Spleen (tissue), 11 donors: Measurements from ENCODE around the gene CACNA2D4. TPM values are rescaled to one million over a fixed set of nuclear protein-coding genes. Genes with fewer than 3 reads are reported as not detected.

ENCODE experiments used
- DNase-seq: peaks from one replicate; pipeline ENCODE4 v3.0.0-alpha.2; 2020
- H3K27ac ChIP-seq, 8 donors: fragments of 200-600 bp; sonication (generic) in 7 of 8; 1 replicate in 4 of 8; 2 replicates in 4 of 8; pipeline versions ENCODE4 v1.5.0 to v1.8.0; 2016 to 2021; ENCODE audit warnings: inconsistent platforms in 4 of 8, mild to moderate bottlenecking in 4 of 8, moderate library complexity in 1 of 8
- H3K27me3 ChIP-seq, 7 donors: fragments of 200-600 bp; sonication (generic) in 6 of 7; replicated peaks in 1 of 7; 1 replicate in 4 of 7; 2 replicates in 3 of 7; pipeline versions ENCODE4 v1.5.0 to v1.8.0; 2016 to 2021; ENCODE audit warnings: inconsistent platforms in 3 of 7, mild to moderate bottlenecking in 1 of 7
- H3K36me3 ChIP-seq, 6 donors: fragments of 200-600 bp; sonication (generic) in 5 of 6; 1 replicate in 4 of 6; 2 replicates in 2 of 6; pipeline versions ENCODE4 v1.5.0 to v1.8.0; 2016 to 2021; ENCODE audit warnings: inconsistent platforms in 2 of 6
- H3K4me1 ChIP-seq, 6 donors: fragments of 200-600 bp; sonication (generic) in 5 of 6; 1 replicate in 3 of 6; 2 replicates in 3 of 6; pipeline versions ENCODE4 v1.5.0 to v1.8.0; 2016 to 2021; ENCODE audit warnings: inconsistent platforms in 3 of 6
- H3K4me3 ChIP-seq, 8 donors: fragments of 200-600 bp; sonication (generic) in 7 of 8; 1 replicate in 4 of 8; 2 replicates in 4 of 8; pipeline versions ENCODE4 v1.5.0 to v1.8.0; 2016 to 2021; ENCODE audit warnings: inconsistent platforms in 4 of 8, mild to moderate bottlenecking in 4 of 8, moderate library complexity in 2 of 8
- H3K9me3 ChIP-seq, 8 donors: fragments of 200-600 bp; sonication (generic) in 7 of 8; 1 replicate in 4 of 8; 2 replicates in 4 of 8; pipeline versions ENCODE4 v1.5.0 to v1.8.0; 2016 to 2021; ENCODE audit warnings: inconsistent platforms in 4 of 8
- POLR2A ChIP-seq, 3 donors: fragments of 450-650 bp; IDR thresholded peaks; one replicate each; pipeline ENCODE4 v1.5.1; 2017; ENCODE audit warnings: antibody characterized with exemption in 3 of 3, mild to moderate bottlenecking in 1 of 3
- POLR2AphosphoS5 ChIP-seq, 3 donors: sonication (generic); formaldehyde crosslinking; IDR thresholded peaks; one replicate each; pipeline ENCODE4 v1.5.1; 2017; ENCODE audit warnings: antibody characterized with exemption in 3 of 3
- WGBS, 5 donors: extraction: QIAGEN DNeasy Blood & Tissue Kit in 3 of 5; methylation state at CpG; one replicate each; pipeline versions ENCODE4 v1.1.5 to v1.1.7; 2013 to 2018; 5-methylcytosine and 5-hydroxymethylcytosine counted together
- intact Hi-C: fragments of 100-400 bp; cut with DNase I; formaldehyde crosslinking; loops from one replicate; pipeline ENCODE4 v1.15.0; 2023; ENCODE audit warnings: low total_unique reads
- polyA plus RNA-seq, 3 donors: library from polyadenylated mRNA; stranded (reverse); fragments of 200-250 nt; gene quantifications; one replicate each; pipeline ENCODE4 v1.2.1, GENCODE V29; 2013
- total RNA-seq, 7 donors: library from RNA; depleted of rRNA in 3 of 7; stranded (reverse); fragments of >200 nt in 3 of 7; fragmentation: NEBNext Ultra II Directional in 4 of 7; extraction: Animal tissue kit (Norgen Biotek cat#: 25700) in 4 of 7; gene quantifications; one replicate each; pipeline versions ENCODE4 v1.1.0 to v1.2.1, GENCODE V29; 2016 to 2021
- TF ChIP-seq, protein P1 (sequence below), 11 experiments: fragments of 200-600 bp in 7 of 11; fragments of 450-650 bp in 4 of 11; sonication (generic) in 4 of 11; IDR thresholded peaks in 8 of 11; conservative IDR thresholded peaks in 3 of 11; 1 replicate in 7 of 11; 2 replicates in 4 of 11; pipeline versions ENCODE4 v1.4.0 to v1.8.0; 2016 to 2021; ENCODE audit warnings: antibody characterized with exemption in 11 of 11, inconsistent platforms in 4 of 11, mild to moderate bottlenecking in 1 of 11
- donor health status: healthy with polysubstance abuse.
- donor health status: DM: no; HTN: no; CAD: no; lungs with moderate emphysema.
- donor health status: DM: no; HTN: no; CAD: no.
- donor health status: Bipolar disorder and iron deficiency.
- donor health status: healthy.
- donor health status: DM: no; HTN: no; CAD: no.
- donor health status: DM: yes; HTN: yes; CAD: no.

The CACNA2D4 gene
- total and polyA plus RNA-seq, 10 donors = 3.3 to 11.8 (median 7.0) TPM

DNA sequence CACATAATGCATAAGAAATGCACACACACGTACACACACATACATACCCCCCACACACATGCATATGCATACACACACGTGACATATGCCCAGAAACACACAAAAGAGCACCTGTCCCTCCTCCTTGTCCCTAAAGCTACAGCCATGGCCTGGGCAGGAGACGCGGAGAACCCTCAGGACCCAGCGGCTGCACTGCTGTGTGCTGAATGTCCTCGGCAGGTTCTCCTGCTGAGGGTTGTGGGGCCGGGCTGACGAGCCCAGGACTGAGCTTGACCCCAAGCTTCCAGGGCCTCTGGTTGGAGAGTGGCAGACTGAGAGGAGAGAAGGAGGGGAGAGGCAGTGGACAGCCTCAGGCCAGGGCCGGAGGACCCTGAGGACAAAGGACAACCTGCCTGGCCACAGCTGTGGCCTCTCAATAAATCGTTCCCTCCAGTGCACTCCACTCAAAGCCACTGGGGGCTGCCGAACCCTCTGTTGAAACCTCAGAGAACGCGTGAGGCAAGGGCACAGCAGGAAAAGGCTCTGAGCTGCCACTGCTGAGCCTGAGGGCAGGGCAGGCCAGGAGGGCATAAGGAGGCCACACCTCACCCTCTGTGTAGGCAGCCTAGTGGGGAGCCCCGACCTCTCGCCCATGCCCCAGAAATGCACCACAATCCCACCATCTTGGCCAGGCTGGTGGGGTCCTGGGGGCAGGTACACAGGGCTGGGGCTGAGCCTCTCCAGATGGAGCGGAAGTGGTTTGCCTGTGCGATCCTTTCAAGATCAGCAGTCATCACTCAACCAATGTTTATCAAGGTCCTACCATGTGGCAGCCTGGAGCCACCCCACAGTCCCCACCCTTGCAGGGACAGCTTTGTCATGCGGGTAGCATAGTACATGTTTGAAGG is 3.1 kb downstream of the CACNA2D4 start:
- Histone ChIP-seq H3K4me1 (peaks cover 0 to 46% (median 15%) of the 10 kb centered on the region in 6 donors), H3K27me3 (peaks cover 0 to 4% (median 0%) of the 10 kb centered on the region in 7 donors), H3K4me3 (no peak overlapping the region), H3K9me3 (no peaks in the 10 kb centered on the region), H3K36me3 (no peaks in the 10 kb centered on the region), H3K27ac (peak overlapping the region in 2 of 8 donors; percentile 12 to 13)
- WGBS, 5 donors = 63 to 88% (median 74%) methylated on average over 8 to 18 of the region's 18 CpGs
- TF ChIP-seq POLR2A (IDR thresholded peaks at IDR 0.05) = no peak
- intact Hi-C loops = no loop called here
- peak; percentile 71 for DNase-seq

DNA sequence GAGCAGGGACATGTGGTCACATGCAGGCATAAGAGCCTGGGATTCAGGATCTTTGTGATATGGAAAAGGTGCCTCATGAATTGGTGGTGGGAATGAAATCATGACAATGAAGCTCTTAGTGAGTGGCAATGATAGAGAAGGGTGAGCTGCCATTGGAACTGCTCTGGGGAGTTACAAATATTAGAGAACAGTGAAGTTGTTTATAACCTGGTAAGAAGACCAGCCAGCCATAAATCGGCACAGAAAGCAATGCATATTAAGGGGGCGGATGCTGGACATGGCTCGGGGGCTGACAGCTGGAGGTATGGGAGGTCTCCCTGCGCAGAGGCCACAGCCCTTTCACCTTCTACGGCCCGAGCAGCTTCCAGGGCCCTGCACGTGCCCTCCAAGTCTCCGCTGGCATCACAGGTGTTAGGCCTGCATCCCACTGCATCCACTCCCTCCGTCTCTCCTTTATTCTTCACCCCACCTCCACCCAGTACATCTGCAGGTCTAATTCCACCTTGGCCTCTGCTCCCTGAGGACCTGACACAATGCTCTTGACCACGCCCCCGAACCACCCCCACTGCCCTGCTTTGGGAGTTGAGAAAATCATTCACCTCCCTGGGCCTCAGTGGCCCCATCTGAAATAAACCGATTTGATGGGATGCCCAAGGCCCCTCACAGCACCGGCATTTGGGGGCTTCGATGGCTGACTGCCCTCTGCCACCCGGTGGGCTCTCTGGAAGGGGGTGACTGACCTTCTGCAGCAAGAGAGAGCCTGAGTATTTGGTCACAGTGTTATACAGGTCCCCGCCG is 4.1 kb downstream of the CACNA2D4 start:
- WGBS, 5 donors = 85 to 89% (median 88%) methylated on average over 16 to 17 of the region's 17 CpGs
- Histone ChIP-seq H3K4me1 (peaks cover 0 to 37% (median 15%) of the 10 kb centered on the region in 6 donors), H3K9me3 (no peaks in the 10 kb centered on the region), H3K36me3 (no peaks in the 10 kb centered on the region), H3K27me3 (peaks cover 0 to 8% (median 0%) of the 10 kb centered on the region in 7 donors), H3K27ac (no peak overlapping the region), H3K4me3 (no peak overlapping the region)
- peak; percentile 48 for DNase-seq
- TF ChIP-seq POLR2AphosphoS5 (IDR thresholded peaks at IDR 0.05) (no peak), POLR2A (IDR thresholded peaks at IDR 0.05) (no peak)
- TF ChIP-seq, protein P1, sequence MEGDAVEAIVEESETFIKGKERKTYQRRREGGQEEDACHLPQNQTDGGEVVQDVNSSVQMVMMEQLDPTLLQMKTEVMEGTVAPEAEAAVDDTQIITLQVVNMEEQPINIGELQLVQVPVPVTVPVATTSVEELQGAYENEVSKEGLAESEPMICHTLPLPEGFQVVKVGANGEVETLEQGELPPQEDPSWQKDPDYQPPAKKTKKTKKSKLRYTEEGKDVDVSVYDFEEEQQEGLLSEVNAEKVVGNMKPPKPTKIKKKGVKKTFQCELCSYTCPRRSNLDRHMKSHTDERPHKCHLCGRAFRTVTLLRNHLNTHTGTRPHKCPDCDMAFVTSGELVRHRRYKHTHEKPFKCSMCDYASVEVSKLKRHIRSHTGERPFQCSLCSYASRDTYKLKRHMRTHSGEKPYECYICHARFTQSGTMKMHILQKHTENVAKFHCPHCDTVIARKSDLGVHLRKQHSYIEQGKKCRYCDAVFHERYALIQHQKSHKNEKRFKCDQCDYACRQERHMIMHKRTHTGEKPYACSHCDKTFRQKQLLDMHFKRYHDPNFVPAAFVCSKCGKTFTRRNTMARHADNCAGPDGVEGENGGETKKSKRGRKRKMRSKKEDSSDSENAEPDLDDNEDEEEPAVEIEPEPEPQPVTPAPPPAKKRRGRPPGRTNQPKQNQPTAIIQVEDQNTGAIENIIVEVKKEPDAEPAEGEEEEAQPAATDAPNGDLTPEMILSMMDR (IDR thresholded peaks at IDR 0.05 in 8 of 11, conservative IDR thresholded peaks at IDR 0.05 in 3 of 11) = no peak
- intact Hi-C loops = no loop called here

DNA sequence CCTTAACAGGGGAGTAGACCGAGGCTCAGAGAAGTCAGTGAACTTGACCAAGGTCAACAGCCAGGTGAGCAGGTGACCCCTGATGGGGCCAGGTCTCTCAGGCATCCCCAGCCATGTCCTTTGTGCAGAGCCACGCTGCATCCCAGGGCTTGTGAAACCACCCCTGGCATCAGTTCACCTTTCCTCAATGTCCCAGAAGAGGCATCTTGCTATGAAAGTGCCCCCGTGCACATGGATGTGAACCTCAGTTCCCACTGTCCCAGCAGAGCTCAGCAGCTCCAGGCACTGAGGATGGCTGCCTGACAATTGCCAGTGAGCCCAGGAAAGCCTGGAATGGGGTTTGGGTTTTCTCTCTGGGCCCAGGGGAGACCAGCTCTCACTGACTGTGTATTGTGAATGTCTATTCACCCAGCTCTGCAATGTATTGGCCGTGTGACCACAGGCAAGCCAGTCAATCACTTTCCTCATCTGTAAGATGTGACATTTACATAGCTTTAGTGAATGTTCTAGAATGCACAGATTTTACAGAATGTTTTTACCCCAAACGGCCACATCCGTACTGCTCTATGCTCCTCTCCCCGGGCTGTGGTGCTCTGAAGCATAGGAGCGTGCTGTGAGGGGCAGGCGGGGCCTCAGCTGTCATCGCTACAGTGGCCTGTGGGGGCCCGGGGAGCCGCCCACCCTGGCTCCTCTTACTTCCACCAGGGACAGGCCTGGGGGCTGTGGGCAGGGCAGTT is 4.9 kb downstream of the CACNA2D4 start:
- peaks cover 0 to 11% (median 0%) of the 10 kb centered on the region in 7 donors for H3K27me3 ChIP-seq
- H3K9me3 ChIP-seq = no peaks in the 10 kb centered on the region
- intact Hi-C loops = no loop called here
- no peaks in the 10 kb centered on the region for H3K36me3 ChIP-seq
- H3K27ac ChIP-seq = no peak overlapping the region
- H3K4me1 ChIP-seq = peaks cover 0 to 29% (median 11%) of the 10 kb centered on the region in 6 donors
- TF ChIP-seq, protein P1 (IDR thresholded peaks at IDR 0.05 in 8 of 11, conservative IDR thresholded peaks at IDR 0.05 in 3 of 11) = no peak
- TF ChIP-seq POLR2AphosphoS5 (IDR thresholded peaks at IDR 0.05) (no peak), POLR2A (IDR thresholded peaks at IDR 0.05) (no peak)
- peak; percentile 57 for DNase-seq
- 80 to 90% (median 85%) methylated on average over 11 to 12 of the region's 12 CpGs for WGBS, 5 donors
- no peak overlapping the region for H3K4me3 ChIP-seq

DNA sequence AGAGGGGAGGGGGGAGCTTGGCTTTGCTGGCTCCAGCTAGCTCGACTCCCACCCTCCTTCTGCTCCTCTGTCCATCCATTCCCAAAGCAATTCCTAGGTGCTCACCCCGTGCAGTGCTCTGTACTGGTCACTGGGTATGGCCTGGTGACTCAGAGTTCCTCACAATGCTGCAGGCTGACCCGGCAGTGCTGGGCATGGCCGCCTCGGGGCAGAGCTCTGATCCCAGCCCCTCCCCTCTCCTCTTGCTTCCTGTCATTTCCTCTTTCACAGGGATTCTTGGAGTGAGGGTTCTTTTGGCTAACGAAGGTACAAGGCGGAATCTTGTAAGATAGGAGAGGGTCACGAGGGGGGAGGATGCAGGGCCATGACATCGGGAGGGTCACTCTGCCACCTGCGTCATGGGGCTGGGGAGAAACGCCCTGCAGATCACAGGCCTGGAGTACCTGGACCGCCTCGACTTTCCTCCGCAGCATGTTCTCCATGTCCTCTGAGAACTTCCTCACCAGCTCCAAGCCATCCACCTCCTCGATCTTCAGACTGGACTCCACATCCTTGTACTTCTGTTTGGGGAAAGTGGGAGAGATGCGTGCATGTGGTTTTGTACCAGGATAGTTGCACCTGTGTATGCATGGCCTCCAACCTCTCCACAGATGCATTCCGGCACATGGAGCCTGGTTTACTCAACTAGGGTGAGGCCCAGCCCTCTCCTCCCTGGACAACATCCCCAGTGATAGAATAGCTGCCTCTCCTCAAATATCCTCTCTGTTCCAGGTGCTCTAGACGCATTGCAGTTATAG is 5.7 kb downstream of the CACNA2D4 start:
- Histone ChIP-seq H3K36me3 (no peaks in the 10 kb centered on the region), H3K4me1 (peaks cover 0 to 28% (median 8%) of the 10 kb centered on the region in 6 donors), H3K9me3 (peaks cover 0 to 4% (median 0%) of the 10 kb centered on the region in 8 donors), H3K27me3 (peaks cover 0 to 18% (median 6%) of the 10 kb centered on the region in 7 donors), H3K27ac (no peak overlapping the region), H3K4me3 (no peak overlapping the region)
- DNase-seq = peak; percentile 48
- TF ChIP-seq POLR2A (IDR thresholded peaks at IDR 0.05) (no peak), POLR2AphosphoS5 (IDR thresholded peaks at IDR 0.05) (no peak)
- TF ChIP-seq, protein P1 (IDR thresholded peaks at IDR 0.05 in 8 of 11, conservative IDR thresholded peaks at IDR 0.05 in 3 of 11) = no peak
- intact Hi-C loops = no loop called here
- 76 to 91% (median 80%) methylated on average over 17 to 18 of the region's 18 CpGs for WGBS, 5 donors
